HG03159 (cell line): Measurements from ENCODE around the gene FAM53A.

Experiments
- ATAC-seq: cut with Tn5 transposase; IDR thresholded peaks from one replicate; pipeline ENCODE4 v1.9.1; 2021; ENCODE audit warnings: mild to moderate bottlenecking, moderate library complexity; ENCODE audit not compliant: unreplicated experiment

Gene FAM53A

GRCh38 chr4:1683736-1684505 lies at the start of gene FAM53A:
Gene FAM53A, minus strand, starts transcription at chr4:1684313. Its CDS starts 15,572 bp downstream, at chr4:1668741.
- peak; percentile 88 for ATAC-seq

GRCh38 chr4:1732911-1733310 lies 48.8 kb upstream of the FAM53A start:
- ATAC-seq: no peak

- no peak for ATAC-seq
These were observed 47.1 kb upstream of the FAM53A start for GRCh38 chr4:1731180-1731579.

GRCh38 chr4:1730532-1731135 lies 46.5 kb upstream of the FAM53A start:
- no peak for ATAC-seq

- ATAC-seq: no peak
These were observed 44.2 kb upstream of the FAM53A start for GRCh38 chr4:1728061-1728980.

GRCh38 chr4:1727117-1728031 lies 43.3 kb upstream of the FAM53A start:
- ATAC-seq: no peak

- no peak for ATAC-seq
These were observed 42.2 kb upstream of the FAM53A start for GRCh38 chr4:1726146-1726934.

GRCh38 chr4:1725521-1725920 lies 41.4 kb upstream of the FAM53A start:
- ATAC-seq: no peak

GRCh38 chr4:1723131-1723801 lies 39.2 kb upstream of the FAM53A start:
- no peak for ATAC-seq

GRCh38 chr4:1722551-1723118 lies 38.5 kb upstream of the FAM53A start:
- no peak for ATAC-seq

GRCh38 chr4:1721666-1722550 lies 37.8 kb upstream of the FAM53A start:
- ATAC-seq: no peak

GRCh38 chr4:1721003-1721665 lies 37.0 kb upstream of the FAM53A start, which contains the start of the genes TACC3 and TMEM129:
Gene TACC3, plus strand, starts transcription at chr4:1721521. Its CDS starts 1,901 bp downstream, at chr4:1723422.
Gene TMEM129, minus strand, starts transcription at chr4:1721323. Its CDS starts 486 bp downstream, at chr4:1720837.
- peak; percentile 78 for ATAC-seq

GRCh38 chr4:1720163-1720983 lies 36.3 kb upstream of the FAM53A start:
- peak; percentile 5 for ATAC-seq

- ATAC-seq: no peak
These were observed 34.2 kb upstream of the FAM53A start for GRCh38 chr4:1718095-1718850.
